GM12873 (cell line): ENCODE results near the gene CA5A.

Source experiments
- CTCF ChIP-seq: IDR thresholded peaks from 2 replicates; pipeline ENCODE4 v1.5.1; 2012; ENCODE audit warnings: low read depth, mild to moderate bottlenecking, moderate library complexity, low read length, control low read depth; ENCODE audit not compliant: insufficient read depth; ENCODE audit errors: missing control alignments

CA5A gene

DNA sequence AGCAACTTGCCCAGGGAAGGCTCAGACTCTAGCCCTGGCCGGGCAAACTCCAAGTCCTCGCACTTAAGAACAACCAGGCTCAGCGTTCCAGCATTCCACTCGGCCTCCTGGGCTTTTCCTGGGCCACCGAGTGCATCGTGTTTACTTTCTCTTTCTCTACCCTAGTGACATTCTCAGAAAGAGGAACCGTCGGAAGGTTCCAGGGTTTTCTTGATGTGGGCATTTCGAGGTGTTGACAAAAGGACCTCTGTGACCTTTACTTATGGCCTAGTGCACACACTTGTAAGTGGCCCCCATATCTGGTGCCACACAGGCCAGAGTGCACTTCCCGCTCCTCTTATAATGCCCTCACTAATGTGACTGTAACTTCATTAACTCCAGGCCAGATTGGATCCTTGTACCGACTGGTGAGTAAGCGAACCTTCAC, 11.8 kb upstream of the CA5A start:
- no peak for TF ChIP-seq CTCF

- TF ChIP-seq CTCF: no peak
Observed at GRCh38 chr16:87947356-87948118, 11.2 kb upstream of the CA5A start.

GRCh38 chr16:87946596-87947347, 10.4 kb upstream of the CA5A start:
- TF ChIP-seq CTCF: no peak

DNA sequence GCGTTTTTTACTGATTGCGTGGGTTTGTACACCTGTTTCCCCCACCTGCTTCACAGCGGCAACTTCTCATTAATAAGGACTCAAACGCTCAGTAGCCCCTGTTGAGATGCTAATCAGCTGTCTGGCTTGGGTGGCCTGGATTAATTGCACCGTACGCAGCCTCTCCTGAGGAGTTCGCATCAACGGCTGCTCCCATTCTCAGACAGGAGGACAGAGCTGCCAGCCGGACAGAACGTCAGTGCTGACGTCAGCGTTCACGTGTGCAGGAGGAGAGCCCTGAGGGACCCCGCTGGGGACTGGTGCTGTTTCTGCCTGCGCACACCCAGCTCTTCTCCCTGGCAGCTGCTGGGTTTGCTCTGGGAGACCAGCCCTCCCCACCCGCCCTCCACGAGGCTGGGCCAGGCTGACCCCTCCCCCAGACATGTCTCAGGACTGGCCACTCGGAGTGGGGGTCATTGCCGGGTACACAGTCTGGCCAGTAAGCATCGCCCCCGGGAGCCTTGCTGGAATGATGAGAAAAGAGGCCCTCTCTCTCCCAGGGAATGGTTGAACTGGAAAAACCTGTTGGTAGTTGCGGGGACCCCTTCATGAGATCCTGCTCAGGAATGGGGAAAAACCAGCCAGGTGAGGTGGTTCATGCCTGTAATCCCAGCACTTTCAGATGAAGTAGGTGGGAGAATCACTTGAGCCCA, 9.2 kb upstream of the CA5A start:
- no peak for TF ChIP-seq CTCF

GRCh38 chr16:87942680-87943079, 6.4 kb upstream of the CA5A start:
- TF ChIP-seq CTCF: no peak

- TF ChIP-seq CTCF: no peak
Observed at GRCh38 chr16:87939562-87940423, 3.5 kb upstream of the CA5A start.

GRCh38 chr16:87938412-87938949, 2.2 kb upstream of the CA5A start:
- TF ChIP-seq CTCF: no peak
